K562 (cell line): ENCODE data around the gene LSM4. TPM values are rescaled to one million over a fixed set of nuclear protein-coding genes. Genes with fewer than 3 reads are reported as not detected.

Experiments used
- ARID3A ChIP-seq: IDR thresholded peaks from 2 replicates; pipeline ENCODE4 v1.6.1; 2012; ENCODE audit warnings: low read depth, low read length, improper control_type of control experiment, borderline replicate concordance
- JUN ChIP-seq, 2 experiments: sonication (generic) in 1 of 2; formaldehyde crosslinking in 1 of 2; IDR thresholded peaks; 2 replicates each; pipeline versions ENCODE4 v1.6.1 to v1.8.0; 2012 to 2022; ENCODE audit warnings: borderline replicate concordance in 2 of 2, mild to moderate bottlenecking in 2 of 2, improper control_type of control experiment in 1 of 2, low read depth in 1 of 2, low read length in 1 of 2, missing genetic modification reagents in 1 of 2
- JUNB ChIP-seq: fragments of 450-650 bp; formaldehyde crosslinking; conservative IDR thresholded peaks from 2 replicates; pipeline ENCODE4 v1.4.0; 2020; ENCODE audit warnings: mild to moderate bottlenecking
- KAT8 ChIP-seq: fragments of 450-650 bp; IDR thresholded peaks from 2 replicates; pipeline ENCODE4 v1.6.1; 2016; ENCODE audit warnings: low read depth, mild to moderate bottlenecking
- KLF10 ChIP-seq: fragments of 250-450 bp; sonication (Bioruptor Pico); IDR thresholded peaks from 2 replicates; pipeline ENCODE4 v1.6.1; 2021; ENCODE audit warnings: matching md5 sums
- MEF2A ChIP-seq: IDR thresholded peaks from 2 replicates; pipeline ENCODE4 v1.6.1; 2011; ENCODE audit warnings: low read depth, mild to moderate bottlenecking, low read length, moderate library complexity; ENCODE audit not compliant: control insufficient read depth
- NBN ChIP-seq: fragments of 450-650 bp; IDR thresholded peaks from 2 replicates; pipeline ENCODE4 v1.6.1; 2016; ENCODE audit warnings: low read depth, mild to moderate bottlenecking
- NCOA4 ChIP-seq: fragments of 450-650 bp; IDR thresholded peaks from 2 replicates; pipeline ENCODE4 v1.6.1; 2018; ENCODE audit warnings: mild to moderate bottlenecking; ENCODE audit not compliant: partially characterized antibody
- NR2C1 ChIP-seq, 2 experiments: fragments of 450-650 bp; IDR thresholded peaks; 2 replicates each; pipeline ENCODE4 v1.6.1; 2017; ENCODE audit warnings: mild to moderate bottlenecking in 2 of 2, antibody characterized with exemption in 1 of 2, inconsistent platforms in 1 of 2, missing compliant biosample characterization in 1 of 2, missing genetic modification characterization in 1 of 2
- RBM25 ChIP-seq: fragments of 200-400 bp; formaldehyde crosslinking; IDR thresholded peaks from 2 replicates; pipeline ENCODE4 v1.6.1; 2018; ENCODE audit warnings: low read length, low read depth, moderate library complexity; ENCODE audit not compliant: severe bottlenecking
- SETDB1 ChIP-seq: IDR thresholded peaks from one replicate; pipeline ENCODE4 v1.6.1; 2012; ENCODE audit warnings: low read length, control low read depth, inconsistent platforms
- SIRT6 ChIP-seq: IDR thresholded peaks from one replicate; pipeline ENCODE4 v1.6.1; 2012; ENCODE audit warnings: low read depth, mild to moderate bottlenecking, control low read depth, inconsistent platforms, low read length, moderate library complexity
- STAT6 ChIP-seq: sonication (generic); formaldehyde crosslinking; IDR thresholded peaks from 2 replicates; pipeline ENCODE4 v1.8.1; 2023; ENCODE audit warnings: mild to moderate bottlenecking, missing genetic modification reagents
- TFE3 ChIP-seq: fragments of 450-650 bp; formaldehyde crosslinking; IDR thresholded peaks from 2 replicates; pipeline ENCODE4 v1.4.0; 2020; ENCODE audit warnings: mild to moderate bottlenecking, mixed read lengths
- ZBTB11 ChIP-seq, 3 experiments: fragments of 200-800 bp in 1 of 3; fragments of 250-450 bp in 1 of 3; fragments of 450-650 bp in 1 of 3; sonication (Bioruptor Pico) in 1 of 3; sonication (Bioruptor generic) in 1 of 3; formaldehyde crosslinking in 1 of 3; IDR thresholded peaks; 2 replicates each; pipeline versions ENCODE4 v1.6.1 to v1.8.0; 2016 to 2022; ENCODE audit warnings: mild to moderate bottlenecking in 2 of 3, missing genetic modification characterization in 2 of 3, missing compliant biosample characterization in 1 of 3, moderate library complexity in 1 of 3
- polyA plus RNA-seq, 8 experiments: library from polyadenylated mRNA; depleted of rRNA in 4 of 8; stranded (reverse) in 5 of 8; unstranded in 3 of 8; fragments of >200 nt; fragmentation: Nextera tagmentation in 2 of 8; fragmentation: Illumina TruSeq in 1 of 8; extraction: Ambion mirVana in 2 of 8; extraction: Trizol in 1 of 8; gene quantifications; 2 replicates each; pipeline versions ENCODE4 v1.2.1 to v1.2.3, GENCODE V29; 2011 to 2014; ENCODE audit warnings: inconsistent platforms in 1 of 8, missing spikeins in 1 of 8
- total RNA-seq, 7 experiments: library from RNA; depleted of rRNA in 6 of 7; stranded (reverse); fragments of >200 nt in 6 of 7; fragmentation: Illumina TruSeq in 2 of 7; extraction: Trizol in 2 of 7; gene quantifications; 2 replicates each; pipeline versions ENCODE4 v1.2.1 to v1.2.3, GENCODE V29; 2011 to 2021; ENCODE audit warnings: low replicate concordance in 1 of 7

Gene LSM4
- total and polyA plus RNA-seq, 9 of the 15 experiments (the other 6 are each of a cell fraction or from before 2014, with no cell fraction given), result 11.9 to 763 (median 202) TPM

GRCh38 chr19:18291590-18292461 lies 31.1 kb downstream of the LSM4 start (continued):
- TF ChIP-seq MEF2A, result no peak
- peak; percentile 80; the same call in 1 of the 2 replicates for TF ChIP-seq NBN
- no peak for TF ChIP-seq STAT6
- TF ChIP-seq TFE3, result no peak
- TF ChIP-seq KLF10 (CRISPR knock-in tag), result no peak
- no peak for TF ChIP-seq SETDB1
- no peak for TF ChIP-seq NCOA4
- TF ChIP-seq ZBTB11 (CRISPR knock-in tag; IDR thresholded peaks at IDR 0.05), result peak in 1 of 3 experiments; percentile 77; a peak in 2 of 6 replicates
- no peak for TF ChIP-seq RBM25
- TF ChIP-seq ARID3A, result no peak
- no peak for TF ChIP-seq JUNB (CRISPR knock-in tag)
- no peak for TF ChIP-seq JUN (IDR thresholded peaks at IDR 0.05; ENCODE audit: borderline replicate concordance, low read depth, low read length)
- peak; percentile 75; the same call in 1 of the 2 replicates for TF ChIP-seq JUN (CRISPR knock-in tag; IDR thresholded peaks at IDR 0.05; ENCODE audit: borderline replicate concordance)
- no peak for TF ChIP-seq KAT8
- no peak for TF ChIP-seq SIRT6
- TF ChIP-seq NR2C1 (IDR thresholded peaks at IDR 0.05), result 0 out of 2 replicates have a peak, but pooled peaks have one; percentile 21
- TF ChIP-seq NR2C1 (tag; IDR thresholded peaks at IDR 0.05), result peak; percentile 53
